Cardiac fibroblast (primary cell): ENCODE data around the gene MCRIP1.

Experiments
- DNase-seq, 2 donors: peaks; one replicate each; pipeline versions ENCODE4 v3.0.0 to v3.0.0-alpha.2; 2010; ENCODE audit warnings: low read depth in 2 of 2
- H3K4me3 ChIP-seq, 2 donors: replicated peaks in 1 of 2; 1 replicate in 1 of 2; 2 replicates in 1 of 2; pipeline ENCODE4 v1.5.1; 2011; ENCODE audit warnings: low read depth in 2 of 2, low read length in 2 of 2, mild to moderate bottlenecking in 2 of 2, moderate library complexity in 1 of 2
- CTCF ChIP-seq: IDR thresholded peaks from one replicate; pipeline ENCODE4 v1.5.1; 2011; ENCODE audit warnings: low read depth, mild to moderate bottlenecking, low read length, inconsistent platforms

Gene MCRIP1

GRCh38 chr17:81819708-81820107, 13.4 kb downstream of the MCRIP1 start:
- no peak for TF ChIP-seq CTCF
- no peak for DNase-seq
- no peak overlapping the region for H3K4me3 ChIP-seq

GRCh38 chr17:81817758-81818147, 15.3 kb downstream of the MCRIP1 start:
- DNase-seq = no peak
- no peak for TF ChIP-seq CTCF
- H3K4me3 ChIP-seq = no peak overlapping the region

GRCh38 chr17:81815646-81815986, 17.5 kb downstream of the MCRIP1 start:
- DNase-seq = no peak
- TF ChIP-seq CTCF = no peak
- H3K4me3 ChIP-seq = no peak overlapping the region

GRCh38 chr17:81814748-81815645, 18.1 kb downstream of the MCRIP1 start:
- H3K4me3 ChIP-seq = no peak overlapping the region
- no peak for TF ChIP-seq CTCF
- DNase-seq = no peak

- DNase-seq = no peak
- H3K4me3 ChIP-seq = no peak overlapping the region
- TF ChIP-seq CTCF = no peak
Observed at GRCh38 chr17:81813861-81814683, 19.0 kb downstream of the MCRIP1 start.

GRCh38 chr17:81813371-81813684, 19.8 kb downstream of the MCRIP1 start:
- TF ChIP-seq CTCF = no peak
- H3K4me3 ChIP-seq = no peak overlapping the region
- no peak for DNase-seq
